ENCODE measurements around the gene MAVS.

The MAVS gene

DNA sequence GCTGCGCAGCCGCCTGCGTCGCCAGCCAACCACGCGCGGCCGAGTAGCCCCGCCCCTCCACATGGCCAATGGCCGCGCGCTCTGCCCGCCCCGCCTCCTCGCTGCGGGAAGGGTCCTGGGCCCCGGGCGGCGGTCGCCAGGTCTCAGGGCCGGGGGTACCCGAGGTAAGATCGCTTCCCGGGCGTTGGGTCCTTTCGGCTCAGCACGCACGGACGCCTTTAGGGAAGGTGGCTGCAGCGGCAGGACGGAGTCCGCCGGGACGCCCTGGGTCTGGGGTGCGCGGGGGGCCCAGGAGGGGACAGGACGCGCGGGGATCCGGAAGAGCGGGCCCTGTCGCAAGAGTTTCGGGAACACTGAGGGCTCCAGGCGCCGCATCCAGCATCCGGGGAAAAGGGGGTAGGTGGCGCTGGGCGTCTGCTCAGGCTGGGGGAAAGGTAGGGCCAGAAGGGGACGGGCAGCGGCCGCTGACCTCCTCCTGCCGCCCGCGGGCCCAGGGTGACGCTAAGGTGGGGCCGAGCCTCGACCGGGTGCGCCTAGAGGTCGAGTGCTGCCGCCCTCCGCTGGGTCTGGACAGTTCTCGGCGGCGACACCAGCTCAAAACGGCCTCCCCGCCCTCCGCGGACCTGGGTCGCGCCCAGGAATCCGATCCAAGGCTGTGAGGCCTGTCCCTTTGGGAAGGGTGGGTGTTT lies at the start of gene MAVS:
TSS of gene MAVS (plus strand) at position 95 of the 689 bp plus-strand sequence. CDS start 7,791 bp downstream, outside the sequence.
- H3K4me3 Mint-ChIP-seq, result peak within 1 kb of the TSS; percentile 88
- no peaks in the 10 kb centered on the region for H3K9me3 Mint-ChIP-seq
- H3K27me3 Mint-ChIP-seq, result no peaks in the 10 kb centered on the region
- no peaks in the 10 kb centered on the region for H3K36me3 Mint-ChIP-seq
- H3K4me1 Mint-ChIP-seq, result peaks cover 28% of the 10 kb centered on the region
- H3K27ac Mint-ChIP-seq, result peak within 1 kb of the TSS; percentile 91

- no peaks in the 10 kb centered on the region for H3K9me3 Mint-ChIP-seq
- H3K27me3 Mint-ChIP-seq, result no peaks in the 10 kb centered on the region
- peak overlapping the region; percentile 97 for H3K27ac Mint-ChIP-seq
- peaks cover 2% of the 10 kb centered on the region for H3K36me3 Mint-ChIP-seq
- peaks cover 58% of the 10 kb centered on the region for H3K4me1 Mint-ChIP-seq
- H3K4me3 Mint-ChIP-seq, result peak overlapping the region; percentile 90
Observed at GRCh38 chr20:3797226-3797545, 49.4 kb upstream of the MAVS start.

DNA sequence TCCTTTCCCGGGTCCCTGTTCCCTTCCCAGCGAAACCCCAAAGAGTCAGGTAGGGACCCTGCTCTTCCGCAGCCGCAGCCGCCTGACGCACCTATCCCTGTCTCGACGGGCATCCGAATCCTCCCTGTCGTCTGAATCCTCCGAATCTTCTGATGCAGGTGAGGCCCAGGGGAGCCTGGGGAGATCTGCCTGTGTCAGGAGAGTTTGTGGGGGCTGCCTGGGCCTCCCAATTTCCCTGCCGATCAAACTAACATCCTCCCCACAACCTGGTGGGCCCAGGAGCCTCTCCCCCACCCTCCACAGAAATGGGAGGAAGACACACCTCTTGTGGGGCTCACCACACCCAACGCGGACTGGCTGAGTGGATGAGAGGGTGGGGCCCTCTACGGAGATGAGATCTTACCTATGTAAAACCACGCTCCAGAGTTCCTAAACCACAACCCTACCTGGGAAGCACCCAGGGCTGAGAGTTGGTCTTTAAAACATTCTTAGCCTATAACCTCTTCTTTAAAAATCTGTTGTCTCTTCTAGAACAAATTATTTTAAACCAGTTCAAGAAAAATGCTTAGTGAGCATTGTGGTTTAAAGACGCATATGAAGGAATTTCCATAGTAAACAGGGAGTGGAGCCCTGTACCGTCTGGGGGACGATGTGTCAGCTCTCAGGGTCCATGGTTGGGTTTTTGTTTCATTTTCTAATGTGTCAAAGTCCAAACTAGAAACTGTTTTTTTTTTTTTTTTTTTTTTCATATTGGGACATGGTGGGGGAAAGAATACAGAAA lies 48.9 kb upstream of the MAVS start:
- Mint-ChIP-seq H3K27ac (peak overlapping the region; percentile 97), H3K36me3 (peaks cover 4% of the 10 kb centered on the region)

GRCh38 chr20:3798373-3798768 lies 48.3 kb upstream of the MAVS start:
- H3K9me3 Mint-ChIP-seq, result no peaks in the 10 kb centered on the region
- peak overlapping the region; percentile 90 for H3K4me3 Mint-ChIP-seq
- H3K27me3 Mint-ChIP-seq, result no peaks in the 10 kb centered on the region
- peaks cover 68% of the 10 kb centered on the region for H3K4me1 Mint-ChIP-seq
- H3K36me3 Mint-ChIP-seq, result peaks cover 8% of the 10 kb centered on the region
- H3K27ac Mint-ChIP-seq, result peak overlapping the region; percentile 97

More for the DNA sequence above, 48.9 kb upstream of the MAVS start:
- Mint-ChIP-seq H3K9me3 (no peaks in the 10 kb centered on the region), H3K4me3 (peak overlapping the region; percentile 90), H3K4me1 (peaks cover 64% of the 10 kb centered on the region), H3K27me3 (no peaks in the 10 kb centered on the region)

DNA sequence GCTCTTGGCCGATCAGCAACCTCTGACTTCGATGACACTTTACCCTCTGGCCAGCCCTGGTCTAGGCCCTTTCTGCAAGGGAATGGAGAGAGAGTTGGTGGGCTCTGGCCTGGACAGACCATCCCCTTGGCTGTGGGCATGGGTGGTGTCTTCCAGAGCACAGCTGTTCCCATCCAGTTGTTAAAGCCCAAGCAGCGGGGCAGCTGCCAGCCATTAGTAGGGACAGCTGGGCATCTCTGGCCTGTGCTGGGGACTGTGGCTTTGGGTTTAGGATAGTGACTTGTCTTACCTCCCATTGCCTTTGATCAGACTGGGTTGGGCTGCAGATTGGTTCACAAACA lies 47.8 kb upstream of the MAVS start:
- H3K36me3 Mint-ChIP-seq, result peaks cover 13% of the 10 kb centered on the region
- H3K4me1 Mint-ChIP-seq, result peaks cover 73% of the 10 kb centered on the region

DNA sequence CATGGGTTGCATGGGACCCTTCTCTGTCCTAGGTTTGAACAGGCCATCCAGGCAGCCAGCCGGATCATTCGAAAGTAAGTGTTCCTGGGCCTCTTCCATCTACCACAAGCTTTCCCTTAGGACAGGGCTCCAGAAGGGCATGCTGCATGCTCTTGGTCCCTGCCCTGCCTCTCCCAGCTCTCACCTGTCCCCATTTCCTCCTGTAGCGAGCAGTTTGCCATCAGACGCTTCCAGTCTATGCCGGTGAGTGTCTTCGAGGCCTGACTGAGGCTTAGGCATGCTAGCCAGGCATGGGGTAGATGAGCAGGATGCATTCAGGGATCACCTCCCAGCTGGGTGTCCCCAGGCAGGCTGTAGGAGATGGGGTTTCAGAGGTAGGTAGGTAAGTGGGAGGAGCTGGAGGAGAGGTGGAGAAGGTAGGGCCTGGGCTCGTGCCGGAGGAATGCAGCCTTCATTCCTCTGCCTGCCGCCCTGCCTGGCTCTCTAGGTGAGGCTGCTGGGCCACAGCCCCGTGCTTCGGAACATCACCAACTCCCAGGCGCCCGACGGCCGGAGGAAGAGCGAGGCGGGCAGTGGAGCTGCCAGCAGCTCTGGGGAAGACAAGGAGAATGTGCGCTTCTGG lies 46.3 kb upstream of the MAVS start:
- H3K27me3 Mint-ChIP-seq, result no peaks in the 10 kb centered on the region
- H3K4me3 Mint-ChIP-seq, result peak overlapping the region; percentile 47
- peak overlapping the region; percentile 88 for H3K27ac Mint-ChIP-seq
- H3K9me3 Mint-ChIP-seq, result no peaks in the 10 kb centered on the region
- peaks cover 19% of the 10 kb centered on the region for H3K36me3 Mint-ChIP-seq
- peaks cover 81% of the 10 kb centered on the region for H3K4me1 Mint-ChIP-seq

More for the DNA sequence above, 47.8 kb upstream of the MAVS start:
- Mint-ChIP-seq H3K27ac (peak overlapping the region; percentile 88), H3K4me3 (peak overlapping the region; percentile 90), H3K27me3 (no peaks in the 10 kb centered on the region), H3K9me3 (no peaks in the 10 kb centered on the region)

- Mint-ChIP-seq H3K9me3 (no peaks in the 10 kb centered on the region), H3K27ac (peak overlapping the region; percentile 65), H3K27me3 (no peaks in the 10 kb centered on the region), H3K36me3 (peaks cover 23% of the 10 kb centered on the region), H3K4me1 (peaks cover 82% of the 10 kb centered on the region), H3K4me3 (no peak overlapping the region)
Observed at GRCh38 chr20:3800878-3801260, 45.8 kb upstream of the MAVS start.

DNA sequence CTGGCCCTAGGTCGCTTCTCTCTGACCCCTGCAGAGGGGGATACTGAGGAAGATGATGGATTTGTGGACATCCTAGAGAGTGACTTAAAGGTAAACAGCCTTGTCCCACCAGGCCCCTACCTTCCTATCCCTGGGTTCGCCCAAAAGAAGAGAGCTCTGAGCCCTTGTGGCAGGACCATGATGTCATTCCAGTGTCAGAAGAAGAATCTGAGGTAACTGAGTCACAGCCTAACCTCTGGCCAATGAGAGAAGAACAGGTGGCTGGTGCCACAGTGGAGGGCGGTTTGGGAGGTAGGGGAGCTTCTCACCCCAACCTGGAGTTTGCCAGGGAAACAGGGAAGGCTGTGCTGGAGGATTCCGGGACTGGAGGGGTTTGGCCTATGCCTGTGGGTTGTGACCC lies 45.3 kb upstream of the MAVS start:
- Mint-ChIP-seq H3K36me3 (peaks cover 25% of the 10 kb centered on the region), H3K4me1 (peaks cover 85% of the 10 kb centered on the region), H3K4me3 (no peak overlapping the region), H3K27me3 (no peaks in the 10 kb centered on the region), H3K27ac (peak overlapping the region; percentile 65), H3K9me3 (no peaks in the 10 kb centered on the region)

DNA sequence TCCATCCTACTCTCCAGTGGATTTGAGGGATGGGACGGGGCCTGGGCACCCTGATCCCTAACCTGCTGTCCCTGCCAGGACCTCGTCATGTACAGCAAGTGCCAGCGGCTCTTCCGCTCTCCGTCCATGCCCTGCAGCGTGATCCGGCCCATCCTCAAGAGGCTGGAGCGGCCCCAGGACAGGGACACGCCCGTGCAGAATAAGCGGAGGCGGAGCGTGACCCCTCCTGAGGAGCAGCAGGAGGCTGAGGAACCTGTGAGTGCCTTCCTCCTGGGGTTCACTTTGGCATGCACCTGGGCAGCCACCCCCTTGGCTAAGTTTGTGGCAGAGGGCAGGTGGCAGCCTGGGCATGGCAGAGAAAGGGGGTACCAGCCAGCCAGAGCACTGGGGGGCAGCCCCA lies 44.8 kb upstream of the MAVS start:
- peaks cover 25% of the 10 kb centered on the region for H3K36me3 Mint-ChIP-seq
- no peaks in the 10 kb centered on the region for H3K9me3 Mint-ChIP-seq
- H3K27me3 Mint-ChIP-seq, result no peaks in the 10 kb centered on the region
- H3K4me1 Mint-ChIP-seq, result peaks cover 85% of the 10 kb centered on the region
- H3K4me3 Mint-ChIP-seq, result no peak overlapping the region
- H3K27ac Mint-ChIP-seq, result no peak overlapping the region

GRCh38 chr20:3802524-3803239 lies 44.0 kb upstream of the MAVS start:
- Mint-ChIP-seq H3K9me3 (no peaks in the 10 kb centered on the region), H3K36me3 (peaks cover 27% of the 10 kb centered on the region), H3K4me3 (no peak overlapping the region), H3K27ac (peak overlapping the region; percentile 70), H3K27me3 (no peaks in the 10 kb centered on the region), H3K4me1 (peaks cover 85% of the 10 kb centered on the region)

- H3K27me3 Mint-ChIP-seq, result no peaks in the 10 kb centered on the region
- peaks cover 27% of the 10 kb centered on the region for H3K36me3 Mint-ChIP-seq
- no peaks in the 10 kb centered on the region for H3K9me3 Mint-ChIP-seq
- peak overlapping the region; percentile 52 for H3K27ac Mint-ChIP-seq
- peaks cover 85% of the 10 kb centered on the region for H3K4me1 Mint-ChIP-seq
- H3K4me3 Mint-ChIP-seq, result no peak overlapping the region
Observed at GRCh38 chr20:3803289-3803688, 43.3 kb upstream of the MAVS start.

DNA sequence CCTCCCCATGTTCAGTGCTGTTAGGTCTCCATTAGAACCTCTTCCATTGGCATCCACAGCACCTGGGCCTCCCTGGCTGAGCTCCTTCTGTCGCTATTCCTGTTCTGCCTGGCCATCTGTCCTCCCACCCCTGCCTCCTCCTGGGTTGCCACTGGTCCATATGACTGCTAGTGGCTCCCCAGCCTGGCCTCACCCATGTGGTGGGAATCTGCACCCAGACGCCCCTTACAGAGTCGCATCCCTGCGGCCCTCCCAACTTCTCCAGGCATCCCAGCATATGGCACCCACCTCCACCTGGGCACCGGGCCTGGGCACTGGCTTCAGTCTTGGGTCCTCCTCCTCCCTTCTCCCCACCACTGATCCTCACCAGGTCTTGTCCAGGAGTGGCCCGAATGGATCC lies 42.8 kb upstream of the MAVS start:
- peak overlapping the region; percentile 52 for H3K27ac Mint-ChIP-seq

GRCh38 chr20:3804254-3804751 lies 42.3 kb upstream of the MAVS start:
- Mint-ChIP-seq H3K9me3 (no peaks in the 10 kb centered on the region), H3K36me3 (peaks cover 27% of the 10 kb centered on the region), H3K27me3 (no peaks in the 10 kb centered on the region), H3K27ac (peak overlapping the region; percentile 52), H3K4me3 (no peak overlapping the region), H3K4me1 (peaks cover 79% of the 10 kb centered on the region)

More for the DNA sequence above, 42.8 kb upstream of the MAVS start:
- Mint-ChIP-seq H3K36me3 (peaks cover 27% of the 10 kb centered on the region), H3K4me3 (no peak overlapping the region), H3K4me1 (peaks cover 84% of the 10 kb centered on the region), H3K9me3 (no peaks in the 10 kb centered on the region), H3K27me3 (no peaks in the 10 kb centered on the region)

DNA sequence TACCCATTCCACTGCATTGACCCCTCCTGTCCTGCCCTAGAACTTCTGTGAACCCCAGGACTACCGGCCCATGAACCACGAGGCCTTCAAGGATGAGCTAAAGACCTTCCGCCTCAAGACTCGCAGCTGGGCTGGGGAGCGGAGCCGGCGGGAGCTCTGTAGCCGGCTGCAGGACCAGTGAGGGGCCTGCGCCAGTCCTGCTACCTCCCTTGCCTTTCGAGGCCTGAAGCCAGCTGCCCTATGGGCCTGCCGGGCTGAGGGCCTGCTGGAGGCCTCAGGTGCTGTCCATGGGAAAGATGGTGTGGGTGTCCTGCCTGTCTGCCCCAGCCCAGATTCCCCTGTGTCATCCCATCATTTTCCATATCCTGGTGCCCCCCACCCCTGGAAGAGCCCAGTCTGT lies 41.9 kb upstream of the MAVS start:
- Mint-ChIP-seq H3K36me3 (peaks cover 26% of the 10 kb centered on the region), H3K4me1 (peaks cover 74% of the 10 kb centered on the region), H3K27me3 (no peaks in the 10 kb centered on the region)

GRCh38 chr20:3808544-3808943 lies 38.1 kb upstream of the MAVS start:
- H3K9me3 Mint-ChIP-seq, result no peaks in the 10 kb centered on the region
- H3K27me3 Mint-ChIP-seq, result no peaks in the 10 kb centered on the region
- H3K36me3 Mint-ChIP-seq, result peaks cover 17% of the 10 kb centered on the region
- no peak overlapping the region for H3K4me3 Mint-ChIP-seq
- peaks cover 77% of the 10 kb centered on the region for H3K4me1 Mint-ChIP-seq
- no peak overlapping the region for H3K27ac Mint-ChIP-seq

More for the DNA sequence above, 41.9 kb upstream of the MAVS start:
- no peaks in the 10 kb centered on the region for H3K9me3 Mint-ChIP-seq
- no peak overlapping the region for H3K4me3 Mint-ChIP-seq
- peak overlapping the region; percentile 89 for H3K27ac Mint-ChIP-seq

Measured in activated naive CD4-positive, alpha-beta T cell treated with anti-CD3 and anti-CD28 coated beads, Interleukin-2, amount 50 U/mL, for 24 hours (primary cell).